ENCODE results near the gene ABHD13.
"Not testable (repeated sequence)": the region's sequence is repeated elsewhere in the genome, so short reads cannot be mapped to it uniquely, and the experiment has no call there.

The ABHD13 gene

GRCh38 chr13:108266321-108266990 lies 48.3 kb downstream of the ABHD13 start:
- H3K27ac Mint-ChIP-seq: peak overlapping the region; percentile 28
- H3K4me3 Mint-ChIP-seq: peak overlapping the region; percentile 56
- H3K9me3 Mint-ChIP-seq: peaks cover 7% of the 10 kb centered on the region
- peaks cover 47% of the 10 kb centered on the region for H3K4me1 Mint-ChIP-seq (ENCODE audit: low read depth)
- no peaks in the 10 kb centered on the region for H3K36me3 Mint-ChIP-seq (ENCODE audit: low read depth)
- H3K27me3 Mint-ChIP-seq: no peaks in the 10 kb centered on the region

GRCh38 chr13:108267347-108267746 lies 49.2 kb downstream of the ABHD13 start:
- H3K4me1 Mint-ChIP-seq (ENCODE audit: low read depth): peaks cover 51% of the 10 kb centered on the region
- peaks cover 7% of the 10 kb centered on the region for H3K9me3 Mint-ChIP-seq
- H3K27ac Mint-ChIP-seq: no peak overlapping the region
- H3K27me3 Mint-ChIP-seq: no peaks in the 10 kb centered on the region
- H3K4me3 Mint-ChIP-seq: no peak overlapping the region
- no peaks in the 10 kb centered on the region for H3K36me3 Mint-ChIP-seq (ENCODE audit: low read depth)

- H3K36me3 Mint-ChIP-seq (ENCODE audit: low read depth); H3K4me3 Mint-ChIP-seq; H3K27ac Mint-ChIP-seq; H3K9me3 Mint-ChIP-seq; H3K27me3 Mint-ChIP-seq: not testable (repeated sequence)
- peaks cover 52% of the 10 kb centered on the region for H3K4me1 Mint-ChIP-seq (ENCODE audit: low read depth)
Measured at GRCh38 chr13:108267855-108268254, 49.7 kb downstream of the ABHD13 start.

GRCh38 chr13:108268466-108269112 lies 50.4 kb downstream of the ABHD13 start:
- H3K27me3 Mint-ChIP-seq: no peaks in the 10 kb centered on the region
- no peaks in the 10 kb centered on the region for H3K36me3 Mint-ChIP-seq (ENCODE audit: low read depth)
- peaks cover 7% of the 10 kb centered on the region for H3K9me3 Mint-ChIP-seq
- peak overlapping the region; percentile 57 for H3K27ac Mint-ChIP-seq
- H3K4me1 Mint-ChIP-seq (ENCODE audit: low read depth): peaks cover 52% of the 10 kb centered on the region
- no peak overlapping the region for H3K4me3 Mint-ChIP-seq

- Mint-ChIP-seq H3K36me3 (ENCODE audit: low read depth) (no peaks in the 10 kb centered on the region), H3K4me1 (ENCODE audit: low read depth) (peaks cover 52% of the 10 kb centered on the region), H3K4me3 (peak within 1 kb of the TSS; percentile 83), H3K27ac (peak within 1 kb of the TSS; percentile 93), H3K27me3 (no peaks in the 10 kb centered on the region), H3K9me3 (peaks cover 4% of the 10 kb centered on the region)
Measured at GRCh38 chr13:108269601-108270328, 51.6 kb downstream of the ABHD13 start, which contains the start of gene TNFSF13B. Gene TNFSF13B (plus strand): TSS chr13:108269718. CDS start chr13:108269896, 178 bp downstream.

GRCh38 chr13:108270442-108270841 lies 52.2 kb downstream of the ABHD13 start:
- Mint-ChIP-seq H3K27me3 (no peaks in the 10 kb centered on the region), H3K9me3 (no peaks in the 10 kb centered on the region), H3K36me3 (ENCODE audit: low read depth) (no peaks in the 10 kb centered on the region), H3K27ac (peak overlapping the region; percentile 93), H3K4me1 (ENCODE audit: low read depth) (peaks cover 49% of the 10 kb centered on the region), H3K4me3 (peak overlapping the region; percentile 83)

GRCh38 chr13:108272333-108272732 lies 54.1 kb downstream of the ABHD13 start:
- H3K27ac Mint-ChIP-seq: no peak overlapping the region
- H3K4me1 Mint-ChIP-seq (ENCODE audit: low read depth): peaks cover 37% of the 10 kb centered on the region
- no peaks in the 10 kb centered on the region for H3K9me3 Mint-ChIP-seq
- H3K27me3 Mint-ChIP-seq: no peaks in the 10 kb centered on the region
- H3K4me3 Mint-ChIP-seq: no peak overlapping the region
- no peaks in the 10 kb centered on the region for H3K36me3 Mint-ChIP-seq (ENCODE audit: low read depth)

GRCh38 chr13:108273429-108274118 lies 55.4 kb downstream of the ABHD13 start:
- Mint-ChIP-seq H3K27me3 (no peaks in the 10 kb centered on the region), H3K36me3 (ENCODE audit: low read depth) (no peaks in the 10 kb centered on the region), H3K4me1 (ENCODE audit: low read depth) (peaks cover 29% of the 10 kb centered on the region), H3K27ac (no peak overlapping the region), H3K9me3 (no peaks in the 10 kb centered on the region), H3K4me3 (no peak overlapping the region)

- Mint-ChIP-seq H3K36me3 (ENCODE audit: low read depth) (no peaks in the 10 kb centered on the region), H3K27me3 (no peaks in the 10 kb centered on the region), H3K9me3 (no peaks in the 10 kb centered on the region), H3K4me1 (ENCODE audit: low read depth) (peaks cover 18% of the 10 kb centered on the region), H3K4me3 (no peak overlapping the region), H3K27ac (no peak overlapping the region)
Measured at GRCh38 chr13:108274718-108275117, 56.5 kb downstream of the ABHD13 start.

- H3K36me3 Mint-ChIP-seq (ENCODE audit: low read depth): no peaks in the 10 kb centered on the region
- no peaks in the 10 kb centered on the region for H3K9me3 Mint-ChIP-seq
- H3K27me3 Mint-ChIP-seq: no peaks in the 10 kb centered on the region
- H3K4me1 Mint-ChIP-seq (ENCODE audit: low read depth): peaks cover 5% of the 10 kb centered on the region
- no peak overlapping the region for H3K27ac Mint-ChIP-seq
- H3K4me3 Mint-ChIP-seq: no peak overlapping the region
Measured at GRCh38 chr13:108276060-108276459, 57.9 kb downstream of the ABHD13 start.

GRCh38 chr13:108278466-108278865 lies 60.3 kb downstream of the ABHD13 start:
- Mint-ChIP-seq H3K27me3 (no peaks in the 10 kb centered on the region), H3K4me3 (no peak overlapping the region), H3K9me3 (no peaks in the 10 kb centered on the region), H3K27ac (no peak overlapping the region), H3K4me1 (ENCODE audit: low read depth) (no peaks in the 10 kb centered on the region), H3K36me3 (ENCODE audit: low read depth) (no peaks in the 10 kb centered on the region)

- Mint-ChIP-seq H3K27me3 (no peaks in the 10 kb centered on the region), H3K4me1 (ENCODE audit: low read depth) (no peaks in the 10 kb centered on the region), H3K9me3 (no peaks in the 10 kb centered on the region), H3K27ac (no peak overlapping the region), H3K4me3 (no peak overlapping the region), H3K36me3 (ENCODE audit: low read depth) (no peaks in the 10 kb centered on the region)
Measured at GRCh38 chr13:108281901-108282300, 63.7 kb downstream of the ABHD13 start.

- Mint-ChIP-seq H3K4me1 (ENCODE audit: low read depth) (no peaks in the 10 kb centered on the region), H3K9me3 (no peaks in the 10 kb centered on the region), H3K27ac (no peak overlapping the region), H3K36me3 (ENCODE audit: low read depth) (no peaks in the 10 kb centered on the region), H3K4me3 (no peak overlapping the region), H3K27me3 (no peaks in the 10 kb centered on the region)
Measured at GRCh38 chr13:108283110-108283509, 64.9 kb downstream of the ABHD13 start.

Measured in stimulated activated naive CD8-positive, alpha-beta T cell treated with anti-CD3 and anti-CD28 coated beads, Interleukin-15, Interleukin-2, amounts not matched to agents 100 ng/mL and 50 ng/mL, for 24 hours (primary cell).